Measurements from ENCODE around the gene RNU1-3.
"Not testable (repeated sequence)": the region's sequence is repeated elsewhere in the genome, so short reads cannot be mapped to it uniquely, and the experiment has no call there.

The RNU1-3 gene

GRCh38 chr1:16666502-16667413 lies at the start of gene RNU1-3:
TSS of gene RNU1-3 (minus strand) at chr1:16666948.
- not testable (repeated sequence) for DNase-seq (ENCODE audit: low spot score)

DNA sequence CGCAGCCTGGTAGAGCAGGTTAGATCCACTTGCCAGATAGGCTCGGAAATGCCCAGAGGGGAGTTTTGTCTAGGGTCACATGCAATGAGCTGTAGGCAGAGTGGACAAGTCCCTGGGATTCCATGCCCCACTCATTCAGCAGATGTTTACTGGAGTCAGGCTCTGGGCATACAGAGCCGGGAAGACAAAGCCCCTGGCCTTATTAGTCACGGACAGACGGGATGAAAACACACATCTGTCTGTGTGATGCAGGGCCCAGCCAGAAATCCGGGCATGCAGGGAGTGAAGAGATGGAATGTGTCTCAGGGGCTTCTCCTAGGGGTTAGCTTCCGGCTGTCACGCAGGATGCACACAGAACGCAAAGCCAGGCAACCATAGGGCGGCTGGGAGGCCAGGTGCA lies 46.7 kb upstream of the RNU1-3 start:
- DNase-seq (ENCODE audit: low spot score) = not testable (repeated sequence)

DNA sequence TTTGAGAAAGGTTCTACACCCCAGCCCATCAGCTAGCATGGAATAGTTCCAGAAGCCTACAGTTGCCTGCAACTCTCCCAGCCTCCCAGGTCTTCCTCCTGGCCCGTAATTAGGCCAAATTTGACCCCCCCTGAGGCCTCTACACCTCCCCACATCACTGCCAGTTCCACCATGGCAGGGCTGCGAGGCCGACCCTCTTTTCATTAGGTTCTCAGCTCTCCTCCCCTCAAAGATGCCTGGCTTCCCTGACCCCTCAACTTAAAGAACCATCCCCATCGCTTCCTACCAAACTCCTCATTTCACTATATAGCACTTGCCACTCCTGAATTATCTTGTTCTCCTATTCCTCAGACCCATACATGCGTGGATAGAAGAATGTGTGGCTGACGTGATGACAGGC lies 46.2 kb upstream of the RNU1-3 start:
- not testable (repeated sequence) for DNase-seq (ENCODE audit: low spot score)

- not testable (repeated sequence) for DNase-seq (ENCODE audit: low spot score)
These were observed 45.8 kb upstream of the RNU1-3 start for GRCh38 chr1:16712582-16712981.

- not testable (repeated sequence) for DNase-seq (ENCODE audit: low spot score)
These were observed 45.4 kb upstream of the RNU1-3 start for GRCh38 chr1:16712131-16712530.

DNA sequence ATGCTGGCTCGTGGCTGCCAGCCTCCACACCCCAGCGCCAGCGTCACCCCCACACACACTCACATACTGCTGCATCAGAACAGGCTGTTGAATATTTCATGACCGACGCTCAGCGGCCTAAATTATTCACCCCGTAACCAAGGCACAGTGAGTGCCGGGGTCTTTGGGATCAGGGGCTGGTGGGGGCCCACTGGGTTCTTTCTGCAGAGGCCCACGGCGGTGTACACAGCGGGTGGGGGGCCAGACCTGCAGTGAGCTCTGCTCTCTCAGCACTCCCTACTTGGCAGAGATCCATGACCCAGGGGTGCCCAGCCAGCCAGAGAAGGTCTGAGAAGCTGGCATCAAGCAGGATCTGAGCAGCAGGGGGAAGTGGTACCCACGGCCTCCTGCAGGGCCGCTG lies 43.9 kb upstream of the RNU1-3 start:
- not testable (repeated sequence) for DNase-seq (ENCODE audit: low spot score)

- DNase-seq (ENCODE audit: low spot score) = not testable (repeated sequence)
These were observed 42.9 kb upstream of the RNU1-3 start for GRCh38 chr1:16709659-16710087.

DNA sequence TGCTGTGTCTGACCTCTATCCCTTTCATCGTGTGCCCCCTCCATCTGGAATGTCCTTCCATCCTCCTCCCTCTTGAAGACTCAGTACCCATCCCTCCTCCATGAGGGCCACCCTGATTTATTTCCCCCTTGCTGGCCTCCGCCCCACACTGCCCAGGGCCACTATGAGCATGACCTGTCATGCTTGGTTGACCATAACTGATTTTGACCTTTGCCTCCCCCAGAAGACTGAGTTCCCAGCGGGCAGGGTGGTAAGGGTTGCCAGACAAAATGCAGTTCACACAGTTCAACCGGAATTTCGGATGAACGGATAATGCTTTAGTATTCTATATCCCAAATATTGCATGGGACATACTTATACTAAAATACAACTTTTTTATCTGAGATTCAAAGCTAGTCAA lies 42.0 kb upstream of the RNU1-3 start:
- not testable (repeated sequence) for DNase-seq (ENCODE audit: low spot score)

- DNase-seq (ENCODE audit: low spot score) = not testable (repeated sequence)
These were observed 40.7 kb upstream of the RNU1-3 start for GRCh38 chr1:16707130-16708093.

DNA sequence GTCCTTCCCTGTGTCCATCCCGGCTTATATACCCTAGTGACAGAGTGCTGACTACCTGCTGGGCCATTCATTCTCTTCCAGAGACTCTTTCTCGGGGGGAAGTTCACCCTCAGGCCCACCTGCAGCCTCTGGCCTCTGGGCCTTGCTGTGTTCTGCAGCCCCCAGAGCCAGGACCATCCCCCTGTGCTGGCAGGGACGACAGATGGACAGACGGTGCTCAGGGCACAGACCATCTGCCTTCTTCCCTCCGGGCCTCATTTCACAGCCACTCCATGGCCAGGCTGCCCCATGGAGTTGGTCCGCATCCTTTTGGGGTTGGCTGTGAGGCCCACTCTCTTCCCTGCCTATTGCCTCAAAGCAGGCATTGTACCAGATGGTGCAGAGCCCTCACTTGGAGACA lies 39.6 kb upstream of the RNU1-3 start:
- not testable (repeated sequence) for DNase-seq (ENCODE audit: low spot score)

DNA sequence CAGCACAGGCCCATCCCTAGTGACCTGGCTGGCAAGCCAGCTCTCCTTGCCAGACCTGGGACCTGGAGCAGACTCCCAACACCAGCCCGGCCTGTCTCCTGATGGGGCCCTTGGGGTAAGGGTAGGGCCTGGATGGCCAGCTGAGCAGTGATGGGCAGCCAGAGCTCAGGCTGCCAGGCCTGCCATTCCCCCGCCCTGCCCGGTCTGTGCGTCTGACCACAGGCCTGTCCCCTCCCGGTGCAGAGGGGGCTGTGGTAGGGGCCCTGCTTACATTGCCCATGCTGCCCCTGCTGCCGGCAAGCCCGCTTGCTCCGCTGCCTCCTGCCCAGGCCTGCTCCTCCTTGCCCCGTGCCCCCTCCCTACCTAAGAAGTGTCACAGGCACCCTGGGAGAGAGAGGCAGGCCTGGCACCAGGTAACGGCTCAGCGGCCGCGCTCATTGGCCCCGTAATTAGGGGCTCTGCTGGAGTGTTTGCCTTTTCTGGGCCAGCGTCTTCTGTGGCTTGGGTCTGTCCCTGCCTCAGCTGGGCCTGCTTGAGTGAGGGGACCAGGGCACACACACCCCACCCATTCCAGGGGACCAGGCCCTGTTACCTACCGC lies 37.9 kb upstream of the RNU1-3 start:
- not testable (repeated sequence) for DNase-seq (ENCODE audit: low spot score)

- not testable (repeated sequence) for DNase-seq (ENCODE audit: low spot score)
These were observed 37.3 kb upstream of the RNU1-3 start for GRCh38 chr1:16704076-16704475.

GRCh38 chr1:16703602-16704001 lies 36.9 kb upstream of the RNU1-3 start:
- DNase-seq (ENCODE audit: low spot score) = not testable (repeated sequence)

DNA sequence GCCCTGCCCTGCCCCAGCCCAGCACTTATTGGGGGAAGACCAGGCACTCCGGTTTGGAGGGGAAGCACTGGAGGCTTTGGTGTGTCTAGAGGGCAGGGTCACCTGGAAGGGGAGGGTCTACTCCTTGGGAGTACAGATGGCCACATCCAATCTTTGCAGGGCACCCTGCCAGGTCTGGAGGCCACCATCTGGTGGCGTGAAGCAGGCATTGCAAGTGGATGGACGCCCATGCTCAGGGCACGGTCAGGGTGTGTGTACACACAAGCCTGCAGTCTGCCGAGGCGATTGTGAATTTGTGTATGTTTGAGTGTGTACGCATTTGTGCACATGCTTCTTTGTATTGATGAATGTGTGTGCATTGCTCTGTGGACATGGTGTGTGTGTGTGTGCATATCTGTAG lies 36.4 kb upstream of the RNU1-3 start:
- not testable (repeated sequence) for DNase-seq (ENCODE audit: low spot score)

- DNase-seq (ENCODE audit: low spot score) = not testable (repeated sequence)
These were observed 35.5 kb upstream of the RNU1-3 start for GRCh38 chr1:16702280-16702679.

GRCh38 chr1:16701189-16701588 lies 34.4 kb upstream of the RNU1-3 start:
- DNase-seq (ENCODE audit: low spot score) = not testable (repeated sequence)

DNA sequence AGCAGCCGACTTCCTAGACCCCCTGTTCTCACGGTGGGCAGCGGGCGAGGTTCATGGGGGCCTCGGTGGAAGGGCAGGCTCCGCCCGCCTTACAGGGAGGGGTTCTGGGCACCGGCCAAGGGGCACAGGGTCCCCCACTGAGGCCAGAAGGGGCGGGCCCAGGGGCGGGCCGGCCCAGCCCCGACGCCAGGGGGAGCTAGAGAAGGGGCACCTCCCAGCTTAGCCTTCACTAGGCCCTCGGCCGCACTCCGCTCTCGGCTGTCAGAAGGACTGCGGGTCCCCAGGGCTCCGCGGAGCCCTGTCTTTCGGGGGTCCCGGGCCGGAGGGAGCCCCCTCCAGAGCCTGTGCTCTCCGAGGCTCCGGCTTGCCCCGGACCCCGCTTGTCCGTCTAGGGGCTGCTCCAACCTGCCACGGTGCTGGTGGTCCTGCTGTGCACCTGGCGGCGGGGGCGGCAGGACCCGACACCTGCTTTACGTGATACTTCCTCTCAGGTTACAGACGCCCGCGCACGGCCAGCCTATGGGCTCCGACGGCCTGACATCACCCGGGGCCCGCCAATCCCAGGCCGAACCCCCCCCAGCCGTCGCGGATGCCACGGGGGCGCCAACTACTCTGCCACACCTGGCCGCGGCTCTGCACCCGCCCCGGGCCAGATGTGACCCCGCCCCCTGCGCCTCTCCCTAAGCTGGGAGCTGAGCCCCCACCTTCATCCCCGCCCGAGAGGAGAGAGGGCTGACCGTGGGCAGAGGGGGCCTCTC lies 33.6 kb upstream of the RNU1-3 start:
- not testable (repeated sequence) for DNase-seq (ENCODE audit: low spot score)

DNA sequence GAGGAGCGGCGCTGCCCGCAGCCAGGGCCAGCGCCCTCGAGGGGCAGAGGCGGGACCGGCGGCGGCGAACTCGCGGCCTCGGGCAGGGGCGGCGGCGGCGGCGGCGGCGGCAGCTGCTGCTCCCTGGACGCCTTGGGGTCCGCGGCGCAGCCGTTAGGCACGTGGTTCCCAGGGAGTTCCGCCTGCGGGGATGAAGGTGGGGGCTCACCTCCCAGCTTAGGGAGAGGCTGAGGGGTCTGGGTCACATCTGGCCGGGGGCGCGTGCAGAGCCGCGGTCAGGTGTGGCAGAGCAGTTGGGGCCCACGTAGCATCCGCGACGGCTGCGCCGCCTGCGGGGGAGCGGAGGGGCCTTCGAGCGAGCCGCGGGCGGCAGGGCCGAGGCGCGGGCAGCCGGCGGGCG lies 32.7 kb upstream of the RNU1-3 start:
- not testable (repeated sequence) for DNase-seq (ENCODE audit: low spot score)

- DNase-seq (ENCODE audit: low spot score) = not testable (repeated sequence)
These were observed 30.4 kb upstream of the RNU1-3 start for GRCh38 chr1:16697152-16697551.

DNA sequence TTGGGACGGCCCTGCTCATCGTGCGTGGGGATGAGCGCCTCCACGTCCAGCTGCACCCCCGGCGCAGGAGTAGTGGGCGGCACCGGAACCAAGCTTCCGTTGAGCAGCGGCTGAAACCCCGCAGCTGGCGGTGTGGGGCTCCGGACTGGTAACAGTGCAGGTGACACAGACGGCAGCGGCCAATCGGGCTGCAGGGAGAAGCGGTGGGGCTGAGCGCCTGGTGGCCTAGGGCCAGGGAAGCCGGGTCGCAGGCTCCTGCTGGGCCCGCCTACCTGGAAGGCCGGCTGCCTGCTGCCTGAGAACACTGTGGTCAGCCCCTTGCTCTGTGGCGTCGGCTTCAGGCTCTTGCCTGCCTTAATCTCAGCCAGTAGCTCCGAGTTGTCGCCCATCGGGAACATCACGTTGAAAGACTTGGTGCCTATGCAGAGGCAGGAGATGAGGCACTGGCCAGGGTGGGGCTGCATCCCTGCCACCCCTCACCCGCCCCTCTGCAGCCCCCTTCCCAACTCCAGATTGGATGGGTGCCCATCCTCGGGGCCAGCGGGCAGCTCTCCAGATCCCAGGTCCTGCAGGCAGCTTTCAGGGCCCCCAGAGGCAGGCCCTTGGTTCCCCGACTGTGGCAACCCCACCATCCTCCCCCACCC lies 29.9 kb upstream of the RNU1-3 start:
- not testable (repeated sequence) for DNase-seq (ENCODE audit: low spot score)

- not testable (repeated sequence) for DNase-seq (ENCODE audit: low spot score)
These were observed 27.6 kb upstream of the RNU1-3 start for GRCh38 chr1:16694308-16694702.
